MM.1S (cell line): ENCODE measurements around the gene TNK2.

Experiments used
- DNase-seq: peaks from one replicate; pipeline ENCODE4 v3.0.0-alpha.2; 2015
- H2AFZ ChIP-seq: fragments of 300-600 bp; sonication (generic); 2 replicates; pipeline ENCODE4 v1.6.0; 2016; ENCODE audit warnings: antibody characterized with exemption, low read length
- H3F3A ChIP-seq: fragments of 300-600 bp; sonication (generic); 2 replicates; pipeline ENCODE4 v1.6.1; 2016; ENCODE audit warnings: mild to moderate bottlenecking, antibody characterized with exemption, low read length, moderate library complexity, mixed read lengths; ENCODE audit not compliant: insufficient read depth
- H3K27ac ChIP-seq: fragments of 300-600 bp; sonication (generic); 2 replicates; pipeline ENCODE4 v1.5.1; 2016; ENCODE audit warnings: mild to moderate bottlenecking, low read length
- H3K27me3 ChIP-seq: fragments of 300-600 bp; sonication (generic); replicated peaks from 2 replicates; pipeline ENCODE4 v1.6.0; 2016; ENCODE audit warnings: low read length; ENCODE audit not compliant: insufficient read depth
- H3K36me3 ChIP-seq: fragments of 300-600 bp; sonication (generic); replicated peaks from 2 replicates; pipeline ENCODE4 v1.6.1; 2016; ENCODE audit warnings: mild to moderate bottlenecking, low read length, mixed read lengths; ENCODE audit not compliant: insufficient read depth
- H3K4me1 ChIP-seq: fragments of 300-600 bp; sonication (generic); 2 replicates; pipeline ENCODE4 v1.6.1; 2016; ENCODE audit warnings: low read length, mixed read lengths
- H3K4me2 ChIP-seq: fragments of 300-600 bp; sonication (generic); 2 replicates; pipeline ENCODE4 v1.6.0; 2016; ENCODE audit warnings: low read depth, low read length
- H3K4me3 ChIP-seq: fragments of 300-600 bp; sonication (generic); 2 replicates; pipeline ENCODE4 v1.5.1; 2016; ENCODE audit warnings: low read length, mixed read lengths
- H3K79me2 ChIP-seq: fragments of 300-600 bp; sonication (generic); 2 replicates; pipeline ENCODE4 v1.6.1; 2016; ENCODE audit warnings: mixed run types, low read length, mixed read lengths
- H3K9ac ChIP-seq: fragments of 300-600 bp; sonication (generic); 2 replicates; pipeline ENCODE4 v1.6.1; 2016; ENCODE audit warnings: low read length, mixed read lengths
- H3K9me2 ChIP-seq: fragments of 300-600 bp; sonication (generic); replicated peaks from 2 replicates; pipeline ENCODE4 v1.6.1; 2016; ENCODE audit warnings: mild to moderate bottlenecking, low read length, mixed read lengths; ENCODE audit not compliant: insufficient read depth
- H3K9me3 ChIP-seq: fragments of 300-600 bp; sonication (generic); replicated peaks from 2 replicates; pipeline ENCODE4 v1.6.1; 2016; ENCODE audit warnings: mild to moderate bottlenecking, low read length, mixed read lengths; ENCODE audit not compliant: insufficient read depth
- H4K20me1 ChIP-seq: fragments of 300-600 bp; sonication (generic); 2 replicates; pipeline ENCODE4 v1.6.1; 2016; ENCODE audit warnings: mild to moderate bottlenecking, low read length, moderate library complexity, mixed read lengths; ENCODE audit not compliant: insufficient read depth
- CTCF ChIP-seq: fragments of 300-600 bp; sonication (generic); IDR thresholded peaks from 2 replicates; pipeline ENCODE4 v1.5.1; 2016; ENCODE audit warnings: antibody characterized with exemption, low read length, mixed read lengths
- EZH2 ChIP-seq: fragments of 300-600 bp; sonication (generic); optimal IDR thresholded peaks from 2 replicates; pipeline ENCODE3; 2017; ENCODE audit warnings: low read depth, mild to moderate bottlenecking, antibody characterized with exemption, low read length, mixed read lengths
- EZH2phosphoT487 ChIP-seq: fragments of 300-600 bp; sonication (generic); IDR thresholded peaks from 2 replicates; pipeline ENCODE4 v1.6.1; 2018; ENCODE audit warnings: antibody characterized with exemption, low read length

TNK2 gene

GRCh38 chr3:195881276-195881988 is 26.9 kb downstream of the TNK2 start:
- Histone ChIP-seq H2AFZ (no peak overlapping the region), H3K4me3 (no peak overlapping the region), H3K79me2 (peaks cover 10% of the 10 kb centered on the region; the same call in 1 of the 2 replicates), H3K27me3 (no peaks in the 10 kb centered on the region), H3K27ac (no peak overlapping the region), H3K36me3 (no peaks in the 10 kb centered on the region; the same call in 1 of the 2 replicates), H3K9ac (no peak overlapping the region), H3K4me1 (no peaks in the 10 kb centered on the region), H4K20me1 (no peaks in the 10 kb centered on the region), H3F3A (no peaks in the 10 kb centered on the region), H3K9me3 (no peaks in the 10 kb centered on the region), H3K4me2 (no peak overlapping the region), H3K9me2 (no peaks in the 10 kb centered on the region)
- no peak for DNase-seq
- no peak for TF ChIP-seq EZH2
- TF ChIP-seq EZH2phosphoT487 = no peak
- TF ChIP-seq CTCF = no peak

- H3K27me3 ChIP-seq = no peaks in the 10 kb centered on the region
- H3F3A ChIP-seq = no peaks in the 10 kb centered on the region
- no peaks in the 10 kb centered on the region for H4K20me1 ChIP-seq
- H3K9me3 ChIP-seq = no peaks in the 10 kb centered on the region
- no peak overlapping the region for H3K27ac ChIP-seq
- H3K9me2 ChIP-seq = no peaks in the 10 kb centered on the region
- no peak overlapping the region for H3K4me3 ChIP-seq
- H3K79me2 ChIP-seq = peaks cover 13% of the 10 kb centered on the region
- DNase-seq = no peak
- H3K9ac ChIP-seq = no peak overlapping the region
- H3K4me1 ChIP-seq = no peaks in the 10 kb centered on the region
- no peak for TF ChIP-seq EZH2phosphoT487
- no peak for TF ChIP-seq CTCF
- no peak for TF ChIP-seq EZH2
- H3K36me3 ChIP-seq = no peaks in the 10 kb centered on the region; the same call in 1 of the 2 replicates
- no peak overlapping the region for H2AFZ ChIP-seq
- no peak overlapping the region for H3K4me2 ChIP-seq
These were observed 28.3 kb downstream of the TNK2 start for GRCh38 chr3:195880037-195880431.

- Histone ChIP-seq H3K9me3 (no peaks in the 10 kb centered on the region), H3K4me1 (no peaks in the 10 kb centered on the region), H3K9ac (no peak overlapping the region), H3K27me3 (no peaks in the 10 kb centered on the region), H3K4me2 (no peak overlapping the region), H3K27ac (no peak overlapping the region), H3F3A (no peaks in the 10 kb centered on the region), H3K4me3 (no peak overlapping the region), H3K79me2 (peaks cover 13% of the 10 kb centered on the region), H4K20me1 (no peaks in the 10 kb centered on the region), H3K36me3 (no peaks in the 10 kb centered on the region; the same call in 1 of the 2 replicates), H2AFZ (no peak overlapping the region), H3K9me2 (no peaks in the 10 kb centered on the region)
- TF ChIP-seq EZH2phosphoT487 (no peak), CTCF (no peak), EZH2 (no peak)
- DNase-seq = no peak
These were observed 28.8 kb downstream of the TNK2 start for GRCh38 chr3:195879416-195880036.
